Trophoblast cell (in vitro differentiated cells and primary cell): ENCODE data around the gene STK33.

Source experiments
- DNase-seq, 2 donors: peaks; one replicate each; pipeline ENCODE4 v3.0.0-alpha.2; 2016
- H2AFZ ChIP-seq: 2 replicates; pipeline ENCODE4 v1.6.1; 2013; ENCODE audit warnings: low read length, moderate library complexity, mild to moderate bottlenecking; ENCODE audit not compliant: insufficient read depth, poor library complexity
- H2AK5ac ChIP-seq: 2 replicates; pipeline ENCODE4 v1.6.1; 2013; ENCODE audit warnings: mild to moderate bottlenecking, low read length
- H2BK120ac ChIP-seq: 2 replicates; pipeline ENCODE4 v1.6.1; 2013; ENCODE audit warnings: low read length, mild to moderate bottlenecking, moderate library complexity; ENCODE audit not compliant: insufficient read depth, poor library complexity
- H2BK12ac ChIP-seq: 2 replicates; pipeline ENCODE4 v1.6.1; 2013; ENCODE audit warnings: mild to moderate bottlenecking, low read length, moderate library complexity
- H2BK5ac ChIP-seq: 2 replicates; pipeline ENCODE4 v1.6.1; 2013; ENCODE audit warnings: low read length, low read depth, moderate library complexity, mild to moderate bottlenecking; ENCODE audit not compliant: poor library complexity
- H3K14ac ChIP-seq: 2 replicates; pipeline ENCODE4 v1.6.1; 2013; ENCODE audit warnings: mild to moderate bottlenecking, low read length
- H3K18ac ChIP-seq: 2 replicates; pipeline ENCODE4 v1.6.1; 2013; ENCODE audit warnings: mild to moderate bottlenecking, low read length
- H3K23ac ChIP-seq: 2 replicates; pipeline ENCODE4 v1.6.1; 2013; ENCODE audit warnings: low read length
- H3K27ac ChIP-seq: 2 replicates; pipeline ENCODE4 v1.5.1; 2013; ENCODE audit warnings: low read depth, mild to moderate bottlenecking, inconsistent platforms, low read length, moderate library complexity
- H3K27me3 ChIP-seq: 2 replicates; pipeline ENCODE4 v1.6.1; 2013; ENCODE audit warnings: inconsistent platforms, mild to moderate bottlenecking, low read length, moderate library complexity; ENCODE audit not compliant: insufficient read depth
- H3K36me3 ChIP-seq, 2 experiments: 1 replicate in 1 of 2; 2 replicates in 1 of 2; pipeline ENCODE4 v1.6.1; 2013; ENCODE audit warnings: low read length in 2 of 2, mild to moderate bottlenecking in 2 of 2, moderate library complexity in 1 of 2; ENCODE audit not compliant: insufficient read depth in 2 of 2, control insufficient read depth in 1 of 2
- H3K4ac ChIP-seq: 2 replicates; pipeline ENCODE4 v1.6.1; 2013; ENCODE audit warnings: low read depth, mild to moderate bottlenecking, low read length, moderate library complexity
- H3K4me1 ChIP-seq, 2 experiments: 1 replicate in 1 of 2; 2 replicates in 1 of 2; pipeline ENCODE4 v1.6.1; 2013; ENCODE audit warnings: low read length in 2 of 2, mild to moderate bottlenecking in 2 of 2, moderate library complexity in 1 of 2; ENCODE audit not compliant: insufficient read depth in 2 of 2, control insufficient read depth in 1 of 2
- H3K4me2 ChIP-seq: 2 replicates; pipeline ENCODE4 v1.6.1; 2013; ENCODE audit warnings: inconsistent platforms, mild to moderate bottlenecking, low read length, moderate library complexity
- H3K4me3 ChIP-seq: 2 replicates; pipeline ENCODE4 v1.5.1; 2013; ENCODE audit warnings: mild to moderate bottlenecking, low read depth, low read length, inconsistent platforms
- H3K79me1 ChIP-seq: one replicate; pipeline ENCODE4 v1.6.1; 2013; ENCODE audit warnings: low read length
- H3K79me2 ChIP-seq: 2 replicates; pipeline ENCODE4 v1.6.1; 2013; ENCODE audit warnings: low read length, mild to moderate bottlenecking; ENCODE audit not compliant: control insufficient read depth, insufficient read depth, poor library complexity
- H3K9ac ChIP-seq: 2 replicates; pipeline ENCODE4 v1.6.1; 2013; ENCODE audit warnings: mild to moderate bottlenecking, low read length
- H3K9me3 ChIP-seq: 2 replicates; pipeline ENCODE4 v1.6.1; 2013; ENCODE audit warnings: low read depth, mild to moderate bottlenecking, control low read depth, inconsistent platforms, low read length; ENCODE audit not compliant: insufficient read depth
- H4K12ac ChIP-seq: 2 replicates; pipeline ENCODE4 v1.6.1; 2013; ENCODE audit warnings: low read depth, mild to moderate bottlenecking, low read length, moderate library complexity
- H4K8ac ChIP-seq: 2 replicates; pipeline ENCODE4 v1.6.1; 2013; ENCODE audit warnings: low read depth, mild to moderate bottlenecking, low read length, moderate library complexity
- H4K91ac ChIP-seq: one replicate; pipeline ENCODE4 v1.6.1; 2013; ENCODE audit warnings: low read depth, mild to moderate bottlenecking, low read length, moderate library complexity
- WGBS: extraction: QIAGEN DNeasy Blood & Tissue Kit; methylation state at CpG from one replicate; pipeline ENCODE4 v1.1.7; 2013; ENCODE audit warnings: missing lambda C conversion rate; ENCODE audit not compliant: insufficient read length, insufficient coverage; ENCODE audit errors: extremely low coverage; 5-methylcytosine and 5-hydroxymethylcytosine counted together

The STK33 gene

DNA sequence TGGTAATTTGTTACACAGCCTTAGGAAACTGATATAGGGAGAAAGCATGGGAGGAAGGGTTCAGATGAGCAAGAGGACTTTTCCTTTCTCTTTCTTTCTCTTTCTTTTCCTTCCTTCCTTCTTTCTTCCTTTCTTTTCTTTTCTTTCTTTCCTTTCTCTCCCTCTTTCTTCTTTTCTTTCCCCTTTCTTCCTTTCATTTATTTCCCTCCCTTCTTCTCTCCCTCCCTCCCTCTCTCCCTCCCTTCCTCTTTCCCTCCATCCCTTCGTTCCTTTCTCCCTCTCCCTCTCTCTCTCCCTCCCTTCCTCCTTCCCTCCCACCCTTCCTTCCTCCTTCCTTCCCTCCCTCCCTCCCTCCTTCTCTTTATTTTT, 222.5 kb downstream of the STK33 start:
- H3K27ac ChIP-seq: no peak overlapping the region
- H4K8ac ChIP-seq: no peak overlapping the region
- no peak overlapping the region for H3K4ac ChIP-seq
- H4K91ac ChIP-seq: no peak overlapping the region
- no peak overlapping the region for H2BK120ac ChIP-seq
- H3K23ac ChIP-seq: no peak overlapping the region
- H2BK12ac ChIP-seq: no peak overlapping the region
- no peak overlapping the region for H2AK5ac ChIP-seq
- no peak overlapping the region for H2AFZ ChIP-seq
- WGBS: 83% methylated on average over 1 of the region's 1 CpG
- no peak overlapping the region for H3K4me2 ChIP-seq
- no peak overlapping the region for H3K4me3 ChIP-seq
- no peak overlapping the region for H3K14ac ChIP-seq
- H3K4me1 ChIP-seq: peaks cover 2 to 3% of the 10 kb centered on the region in 2 experiments
- H3K9me3 ChIP-seq: peaks cover 3% of the 10 kb centered on the region
- DNase-seq: no peak
- no peaks in the 10 kb centered on the region for H3K79me1 ChIP-seq
- no peak overlapping the region for H3K9ac ChIP-seq
- no peak overlapping the region for H4K12ac ChIP-seq
- H2BK5ac ChIP-seq: no peak overlapping the region
- no peaks in the 10 kb centered on the region for H3K36me3 ChIP-seq
- no peak overlapping the region for H3K18ac ChIP-seq
- no peaks in the 10 kb centered on the region for H3K27me3 ChIP-seq
- H3K79me2 ChIP-seq: no peaks in the 10 kb centered on the region

DNA sequence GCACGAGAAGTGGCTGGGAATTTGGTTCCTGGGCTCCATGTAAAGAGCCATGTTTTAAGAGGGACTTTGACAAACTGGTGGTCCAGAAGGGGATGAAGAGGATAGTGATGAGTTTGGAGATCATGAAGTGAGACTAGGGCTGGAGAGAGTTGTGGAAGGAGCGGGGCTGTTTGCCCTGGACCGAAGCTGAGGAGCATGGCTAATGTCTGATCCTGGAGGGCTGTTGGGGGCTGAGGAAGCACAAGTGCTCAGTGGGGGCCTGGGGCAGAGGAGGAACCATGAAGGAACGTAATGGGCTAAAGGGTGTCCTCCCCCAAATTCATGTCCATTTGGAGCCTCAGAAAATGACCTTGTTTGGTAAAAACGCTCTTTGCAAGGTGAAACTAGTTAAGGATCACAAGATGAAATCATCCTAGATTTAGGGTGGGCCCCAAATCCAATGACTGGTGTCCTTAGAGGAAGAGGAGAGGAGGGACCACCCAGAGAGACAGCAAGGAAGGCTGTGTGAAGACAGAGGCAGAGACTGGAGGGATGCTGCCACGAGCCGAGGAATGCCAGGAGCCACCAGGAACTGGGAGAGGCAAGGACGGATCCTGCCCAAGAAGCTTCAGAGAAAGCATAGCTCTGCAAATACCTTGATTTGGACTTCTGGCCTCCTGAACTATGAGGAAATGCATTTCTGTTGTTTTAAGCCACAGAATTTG, 223.1 kb downstream of the STK33 start:
- Histone ChIP-seq H2BK12ac (no peak overlapping the region), H3K79me1 (no peaks in the 10 kb centered on the region), H2AFZ (no peak overlapping the region), H3K27me3 (no peaks in the 10 kb centered on the region), H3K23ac (no peak overlapping the region), H3K4me2 (no peak overlapping the region), H4K8ac (no peak overlapping the region), H4K12ac (no peak overlapping the region), H2BK5ac (no peak overlapping the region), H3K4me1 (peaks cover 0 to under 1% of the 10 kb centered on the region in 2 experiments), H3K18ac (no peak overlapping the region), H3K4ac (no peak overlapping the region), H3K4me3 (no peak overlapping the region), H4K91ac (no peak overlapping the region), H3K36me3 (no peaks in the 10 kb centered on the region), H3K14ac (no peak overlapping the region), H3K9me3 (peaks cover 3% of the 10 kb centered on the region), H3K9ac (no peak overlapping the region), H2BK120ac (no peak overlapping the region), H3K79me2 (no peaks in the 10 kb centered on the region), H2AK5ac (no peak overlapping the region), H3K27ac (no peak overlapping the region)
- DNase-seq: no peak
- WGBS: no CpG with 5 or more reads among the region's 8 CpGs

DNA sequence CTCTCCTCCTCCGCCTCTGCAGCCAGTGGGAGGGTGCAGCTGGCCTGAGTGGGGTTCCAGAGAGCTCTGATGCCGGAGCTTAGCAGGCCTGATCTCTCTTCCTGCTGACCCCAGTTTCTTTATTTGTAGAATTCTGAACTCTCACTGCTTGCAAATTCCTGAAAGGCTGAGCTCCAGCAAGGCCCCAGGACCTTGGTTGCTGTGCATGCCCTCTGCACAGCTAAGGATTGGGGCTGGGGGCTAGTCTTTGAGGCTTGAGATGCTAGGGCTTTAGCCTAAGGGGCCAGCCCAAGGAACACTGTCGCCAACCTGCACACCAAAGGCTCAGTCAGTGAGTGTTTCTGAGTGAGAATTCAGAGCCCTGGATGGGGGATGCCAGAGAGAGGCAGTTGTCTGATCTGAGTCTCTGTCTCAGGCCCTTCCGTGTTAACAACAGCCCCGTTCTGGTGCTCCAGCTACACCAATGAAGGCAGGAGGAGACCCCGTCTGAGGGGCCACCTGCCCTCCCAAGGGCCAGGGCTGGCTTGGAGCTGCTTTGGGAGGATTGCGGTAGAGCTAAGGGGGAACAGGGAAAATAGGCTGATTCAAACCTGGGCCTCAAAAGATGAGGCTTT, 224.3 kb downstream of the STK33 start:
- H4K8ac ChIP-seq: no peak overlapping the region
- H2BK120ac ChIP-seq: no peak overlapping the region
- no peaks in the 10 kb centered on the region for H3K4me1 ChIP-seq
- no peak overlapping the region for H2AFZ ChIP-seq
- H2AK5ac ChIP-seq: no peak overlapping the region
- no peak overlapping the region for H3K23ac ChIP-seq
- WGBS: no CpG with 5 or more reads among the region's 7 CpGs
- no peak overlapping the region for H3K27ac ChIP-seq
- H4K91ac ChIP-seq: no peak overlapping the region
- H3K36me3 ChIP-seq: no peaks in the 10 kb centered on the region
- no peaks in the 10 kb centered on the region for H3K79me2 ChIP-seq
- H3K18ac ChIP-seq: no peak overlapping the region
- no peak overlapping the region for H4K12ac ChIP-seq
- no peak overlapping the region for H3K4ac ChIP-seq
- DNase-seq: no peak
- no peak overlapping the region for H3K4me3 ChIP-seq
- no peak overlapping the region for H3K14ac ChIP-seq
- H2BK12ac ChIP-seq: no peak overlapping the region
- peaks cover 3% of the 10 kb centered on the region for H3K9me3 ChIP-seq
- no peaks in the 10 kb centered on the region for H3K79me1 ChIP-seq
- H3K9ac ChIP-seq: no peak overlapping the region
- no peaks in the 10 kb centered on the region for H3K27me3 ChIP-seq
- no peak overlapping the region for H3K4me2 ChIP-seq
- H2BK5ac ChIP-seq: no peak overlapping the region

DNA sequence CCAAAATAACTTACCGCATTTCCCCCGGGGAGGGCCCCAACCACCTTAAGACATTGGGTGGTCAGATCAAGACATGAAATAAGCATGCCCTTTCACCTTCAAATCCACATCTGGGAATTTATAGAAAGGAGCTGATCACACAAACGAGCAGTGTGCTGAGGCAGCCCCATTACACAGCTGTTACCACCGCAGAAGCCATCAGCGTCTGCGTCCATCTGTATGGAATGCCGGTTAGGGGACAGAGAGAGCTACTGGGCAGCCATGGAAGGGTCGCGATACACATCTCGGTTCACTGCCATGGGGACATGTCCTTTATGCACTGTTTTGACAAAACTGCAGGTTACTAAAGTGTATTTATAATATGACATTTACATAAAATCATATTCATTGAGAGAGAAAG, 225.3 kb downstream of the STK33 start:
- Histone ChIP-seq H3K4ac (no peak overlapping the region), H4K12ac (no peak overlapping the region), H3K9me3 (peaks cover 3% of the 10 kb centered on the region), H2BK120ac (no peak overlapping the region), H3K36me3 (no peaks in the 10 kb centered on the region), H3K27ac (no peak overlapping the region), H3K27me3 (no peaks in the 10 kb centered on the region), H3K18ac (no peak overlapping the region), H2BK5ac (no peak overlapping the region), H3K14ac (no peak overlapping the region), H3K9ac (no peak overlapping the region), H3K4me2 (no peak overlapping the region), H4K91ac (no peak overlapping the region), H2AK5ac (no peak overlapping the region), H3K79me1 (no peaks in the 10 kb centered on the region), H4K8ac (no peak overlapping the region), H2BK12ac (no peak overlapping the region), H3K23ac (no peak overlapping the region), H3K4me3 (no peak overlapping the region), H2AFZ (no peak overlapping the region), H3K4me1 (no peaks in the 10 kb centered on the region), H3K79me2 (no peaks in the 10 kb centered on the region)
- DNase-seq: no peak
- WGBS: no CpG with 5 or more reads among the region's 10 CpGs
